ENCODE measurements around the gene ZFP1. TPM values are rescaled to one million over a fixed set of nuclear protein-coding genes. Genes with fewer than 3 reads are reported as not detected.

Gene ZFP1
- polyA plus RNA-seq, 1 experiment: 11.6 TPM

DNA sequence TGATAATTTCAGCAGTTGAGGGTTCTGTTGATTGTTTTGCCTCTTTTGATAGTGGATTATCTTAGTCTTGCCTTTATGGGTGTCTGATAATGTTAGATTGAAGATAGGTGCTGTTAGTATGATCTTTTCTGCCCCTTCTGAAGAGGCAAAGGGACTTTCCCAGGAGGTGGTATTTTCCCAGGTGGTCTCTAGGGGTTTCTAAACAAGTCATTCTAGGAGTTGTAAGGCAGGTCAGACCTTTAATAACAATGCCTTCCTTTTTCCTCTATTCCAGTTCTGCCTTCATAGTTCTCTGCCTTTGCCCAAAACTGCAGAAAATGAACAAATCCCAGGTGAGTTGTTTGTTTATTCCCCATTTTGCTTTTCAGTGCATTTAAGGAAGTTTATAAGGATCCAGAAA is 4.3 kb downstream of the ZFP1 start:
- TF ChIP-seq CTCF (IDR thresholded peaks at IDR 0.05; ENCODE audit: low read depth, low read length): no peak
- CTCF ChIA-PET: no interaction called here
- peaks cover 18% of the 10 kb centered on the region for H3K9me3 ChIP-seq (ENCODE audit: control insufficient read depth, insufficient read depth, low read length)

GRCh38 chr16:75160386-75160785 is 12.1 kb downstream of the ZFP1 start:
- POLR2A ChIA-PET: no interaction called here
- CTCF ChIA-PET: no interaction called here
- H3K27me3 ChIP-seq (ENCODE audit: control insufficient read depth, insufficient read depth, low read length): no peaks in the 10 kb centered on the region
- H3K4me3 ChIP-seq (ENCODE audit: low read depth, low read length): no peak overlapping the region
- no peak for DNase-seq (ENCODE audit: low read depth, low spot score)
- peaks cover 38% of the 10 kb centered on the region for H3K9me3 ChIP-seq (ENCODE audit: control insufficient read depth, insufficient read depth, low read length)
- no peak overlapping the region for H3K27ac ChIP-seq (ENCODE audit: low read depth, low read length)
- TF ChIP-seq CTCF (IDR thresholded peaks at IDR 0.05; ENCODE audit: low read depth, low read length): no peak

More for the DNA sequence above, 4.3 kb downstream of the ZFP1 start:
- H3K27me3 ChIP-seq (ENCODE audit: control insufficient read depth, insufficient read depth, low read length): no peaks in the 10 kb centered on the region
- POLR2A ChIA-PET: no interaction called here
- no peak overlapping the region for H3K27ac ChIP-seq (ENCODE audit: low read depth, low read length)
- H3K4me3 ChIP-seq (ENCODE audit: low read depth, low read length): no peak overlapping the region
- DNase-seq (ENCODE audit: low read depth, low spot score): no peak

DNA sequence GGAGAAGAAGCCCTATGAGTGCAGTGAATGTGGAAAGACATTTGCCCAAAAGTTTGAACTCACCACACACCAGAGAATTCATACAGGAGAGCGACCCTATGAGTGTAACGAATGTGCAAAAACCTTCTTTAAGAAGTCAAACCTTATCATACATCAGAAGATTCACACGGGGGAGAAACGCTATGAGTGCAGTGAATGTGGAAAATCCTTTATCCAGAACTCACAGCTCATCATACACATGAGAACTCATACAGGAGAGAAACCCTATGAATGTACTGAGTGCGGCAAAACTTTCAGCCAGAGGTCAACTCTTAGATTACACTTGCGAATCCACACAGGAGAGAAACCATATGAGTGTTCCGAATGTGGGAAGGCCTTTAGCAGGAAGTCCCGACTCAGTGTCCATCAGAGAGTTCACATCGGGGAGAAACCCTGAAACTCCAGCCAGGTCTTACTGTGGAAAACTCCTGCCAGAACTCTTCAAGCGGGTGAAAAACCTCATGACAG is 21.6 kb downstream of the ZFP1 start:
- Histone ChIP-seq H3K27me3 (ENCODE audit: control insufficient read depth, insufficient read depth, low read length) (no peaks in the 10 kb centered on the region), H3K4me3 (ENCODE audit: low read depth, low read length) (no peak overlapping the region), H3K27ac (ENCODE audit: low read depth, low read length) (no peak overlapping the region), H3K9me3 (ENCODE audit: control insufficient read depth, insufficient read depth, low read length) (peaks cover 58% of the 10 kb centered on the region)
- TF ChIP-seq CTCF (IDR thresholded peaks at IDR 0.05; ENCODE audit: low read depth, low read length): no peak
- no peak for DNase-seq (ENCODE audit: low read depth, low spot score)
- CTCF ChIA-PET: no interaction called here
- POLR2A ChIA-PET: no interaction called here

GRCh38 chr16:75172578-75172977 is 24.3 kb downstream of the ZFP1 start:
- TF ChIP-seq CTCF (IDR thresholded peaks at IDR 0.05; ENCODE audit: low read depth, low read length): no peak
- H3K27me3 ChIP-seq (ENCODE audit: control insufficient read depth, insufficient read depth, low read length): no peaks in the 10 kb centered on the region
- no peak for DNase-seq (ENCODE audit: low read depth, low spot score)
- ChIA-PET POLR2A (no interaction called here), CTCF (interaction anchor here (0.9 to 1.6 kb wide), 2 partner anchors 26 to 293 kb away, joined by 3 to 4 read pairs; no protein-coding TSS in a partner anchor)
- H3K9me3 ChIP-seq (ENCODE audit: control insufficient read depth, insufficient read depth, low read length): peaks cover 55% of the 10 kb centered on the region
- H3K4me3 ChIP-seq (ENCODE audit: low read depth, low read length): no peak overlapping the region
- no peak overlapping the region for H3K27ac ChIP-seq (ENCODE audit: low read depth, low read length)

DNA sequence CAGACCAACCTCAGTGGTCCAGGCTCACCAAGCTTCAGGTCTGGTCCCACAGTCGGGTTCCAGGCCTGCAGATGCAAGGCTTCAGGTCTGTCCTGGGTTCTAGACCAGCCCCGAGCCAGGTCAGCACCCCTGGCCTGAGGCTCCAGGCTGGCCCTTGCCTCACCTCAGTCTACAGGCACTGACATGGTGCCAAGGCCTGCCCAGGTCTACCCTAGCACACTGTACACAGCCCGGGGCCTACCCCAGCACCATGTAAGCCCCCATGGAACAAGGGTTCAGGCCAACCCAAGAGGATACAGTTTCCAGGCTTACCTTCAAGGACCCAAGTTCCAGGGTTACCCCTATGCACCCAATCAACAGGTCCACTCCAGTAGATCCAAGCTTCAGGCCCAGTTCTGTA is 26.8 kb downstream of the ZFP1 start:
- no peak overlapping the region for H3K4me3 ChIP-seq (ENCODE audit: low read depth, low read length)
- ChIA-PET CTCF (interaction anchor here (1.3 kb wide), 1 partner anchor 342 kb away, joined by 4 read pairs; no protein-coding TSS in a partner anchor), POLR2A (no interaction called here)
- no peak for TF ChIP-seq CTCF (IDR thresholded peaks at IDR 0.05; ENCODE audit: low read depth, low read length)
- no peak for DNase-seq (ENCODE audit: low read depth, low spot score)
- no peak overlapping the region for H3K27ac ChIP-seq (ENCODE audit: low read depth, low read length)
- H3K9me3 ChIP-seq (ENCODE audit: control insufficient read depth, insufficient read depth, low read length): peaks cover 35% of the 10 kb centered on the region
- H3K27me3 ChIP-seq (ENCODE audit: control insufficient read depth, insufficient read depth, low read length): no peaks in the 10 kb centered on the region
